GM19372 (cell line): ENCODE results near the gene TRPV3.
"Not testable (repeated sequence)": the region's sequence is repeated elsewhere in the genome, so short reads cannot be mapped to it uniquely, and the experiment has no call there.

Source experiments
- ATAC-seq: cut with Tn5 transposase; IDR thresholded peaks from one replicate; pipeline ENCODE4 v1.9.1; 2021; ENCODE audit warnings: mild to moderate bottlenecking, low read depth, moderate library complexity; ENCODE audit not compliant: unreplicated experiment

Gene TRPV3

DNA sequence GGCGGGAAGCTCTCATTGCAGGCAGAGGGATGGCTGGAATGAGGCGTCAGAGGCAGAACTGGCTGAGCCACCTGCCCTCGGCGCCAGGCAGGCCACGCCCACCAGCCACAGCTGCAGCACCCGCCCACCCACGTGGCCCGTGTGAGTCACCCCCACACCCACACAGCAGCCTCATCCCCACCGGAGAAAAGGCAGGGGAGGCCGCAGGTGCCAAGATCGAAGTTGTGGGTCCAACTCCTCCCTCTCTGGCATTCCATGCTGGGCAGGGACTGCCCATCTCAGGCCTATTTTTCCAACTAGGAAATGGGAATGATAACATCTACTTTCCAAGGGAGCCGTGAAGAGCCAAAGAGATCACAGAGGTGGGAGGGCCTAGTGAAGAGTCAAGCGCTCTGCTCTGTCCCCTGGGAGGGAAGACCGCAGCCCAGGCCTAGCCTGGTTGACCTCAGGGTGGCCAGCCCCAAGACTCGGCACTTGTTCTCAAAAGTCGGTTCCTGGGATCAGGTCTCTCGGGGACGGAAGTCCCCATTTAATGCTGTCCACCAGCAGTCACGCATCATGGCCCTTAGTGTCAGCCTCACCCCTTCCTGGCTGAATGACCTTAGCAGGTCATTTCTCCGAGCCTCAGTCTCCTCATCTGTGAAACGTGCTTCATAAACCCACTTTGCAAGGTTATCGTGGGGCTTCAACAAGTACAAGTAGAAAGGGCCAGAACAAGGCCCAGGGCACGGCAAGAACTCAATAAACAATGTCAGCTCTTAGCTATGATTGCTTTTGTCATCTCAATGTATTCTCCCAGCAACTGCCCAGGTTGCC, at the start of gene TRPV3:
Gene TRPV3 (minus strand): TSS at position 45 of the 816 bp plus-strand sequence. CDS start 2,962 bp downstream, outside the sequence.
- peak; percentile 39 for ATAC-seq

DNA sequence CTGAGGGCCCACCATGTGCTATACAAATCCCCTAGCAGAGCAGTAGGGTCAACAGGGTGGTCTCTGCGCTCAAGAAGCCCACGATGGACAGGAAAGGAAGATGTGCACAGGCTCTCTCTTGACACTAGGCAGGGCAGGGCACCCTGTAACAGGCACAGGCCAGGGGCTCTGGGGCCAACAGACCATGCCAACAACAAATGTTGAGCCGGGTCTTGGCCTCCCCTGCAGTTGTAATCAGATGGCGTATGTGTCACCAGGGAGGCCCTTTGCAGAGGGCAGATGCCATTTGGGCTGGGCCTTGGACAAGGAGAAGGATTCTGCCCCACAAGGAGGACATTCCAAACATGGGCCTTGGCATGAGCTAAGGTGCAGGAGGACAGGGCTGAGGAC, 46.3 kb upstream of the TRPV3 start:
- ATAC-seq = no peak

DNA sequence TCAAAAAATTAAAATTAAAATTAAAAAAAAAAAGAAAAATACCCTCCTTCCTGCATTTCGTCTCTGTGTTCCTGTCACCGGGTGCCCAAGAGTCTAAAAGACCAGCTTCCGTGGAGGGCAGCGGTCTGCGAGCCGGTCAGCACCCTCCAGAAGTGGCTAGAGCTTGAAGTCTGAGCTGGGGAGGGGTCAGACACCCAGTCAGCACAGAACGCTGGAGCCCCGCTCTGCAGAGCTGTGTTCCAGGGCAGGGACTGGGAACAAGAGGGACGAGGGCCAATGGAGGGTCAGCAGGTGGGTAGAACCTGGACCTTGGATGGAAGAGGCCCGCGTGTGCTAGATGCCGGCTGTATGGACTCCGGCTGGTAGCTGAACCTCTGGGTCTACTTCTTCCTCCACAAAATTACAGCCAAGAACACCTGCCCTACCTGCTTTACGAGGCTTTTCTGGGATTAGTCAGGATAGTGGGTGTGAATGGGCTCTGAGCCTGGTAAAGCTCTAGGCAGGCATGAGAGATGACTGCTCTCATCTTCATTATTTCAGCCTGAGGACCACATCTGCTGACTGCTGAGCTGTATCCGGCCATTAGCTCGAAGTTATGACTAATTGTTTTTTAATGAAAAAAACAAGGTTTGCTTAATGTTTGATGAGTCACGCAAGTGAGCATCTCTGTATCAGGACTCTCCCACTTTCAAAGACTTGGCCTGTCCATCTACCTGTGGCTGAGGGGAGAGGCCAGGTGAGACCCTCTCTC, 45.7 kb upstream of the TRPV3 start:
- ATAC-seq = no peak

DNA sequence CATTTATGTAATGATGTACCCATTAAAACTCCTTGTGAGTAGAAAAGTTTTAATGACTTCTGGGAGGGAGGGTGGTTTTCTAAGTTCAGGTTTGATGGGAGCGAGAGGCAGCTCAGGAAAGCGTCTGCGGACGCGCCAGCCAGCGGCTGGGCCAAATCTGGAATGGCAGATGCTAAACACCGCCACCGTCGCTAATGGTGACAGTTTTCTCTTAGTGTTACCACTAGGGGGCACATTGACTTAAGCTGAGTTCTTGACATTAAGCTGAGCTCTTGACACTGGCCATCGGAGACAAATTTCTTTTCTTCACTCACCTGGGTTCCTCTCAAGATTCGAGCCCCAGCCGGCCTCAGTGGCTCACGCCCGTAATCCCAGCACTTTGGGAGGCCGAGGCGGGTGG, 44.9 kb upstream of the TRPV3 start:
- no peak for ATAC-seq

DNA sequence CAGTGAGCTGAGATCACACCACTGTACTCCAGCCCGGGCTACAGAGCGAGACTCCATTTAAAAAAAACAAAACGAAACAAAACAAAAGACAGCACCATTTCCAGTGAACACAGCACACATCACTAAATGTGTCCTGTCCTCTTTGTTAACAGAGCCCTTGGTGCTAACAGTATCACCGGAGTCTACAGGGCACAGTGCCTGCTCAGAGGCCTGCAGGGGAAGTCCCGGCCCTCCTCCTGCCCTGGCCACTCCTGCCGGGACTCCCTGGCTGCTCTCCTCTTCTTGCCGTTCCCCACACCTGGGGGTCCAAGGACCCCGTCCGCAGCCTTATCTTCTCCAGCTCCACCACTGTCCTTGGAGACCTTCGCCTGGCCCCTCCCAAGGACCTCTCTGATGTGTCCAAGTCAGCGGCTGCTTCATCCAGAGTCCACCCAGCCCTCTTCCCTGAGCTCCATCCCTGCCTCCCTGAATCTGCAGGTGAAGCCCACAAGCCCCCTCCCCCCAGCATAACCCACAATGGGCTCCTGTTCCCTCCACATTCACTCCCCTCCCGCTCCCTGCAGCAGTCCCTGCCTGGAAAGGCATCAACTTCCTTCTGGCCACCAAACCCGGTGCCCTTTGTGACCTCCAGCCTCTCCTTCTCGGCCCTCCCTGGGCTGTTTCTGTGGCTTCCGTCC, 43.1 kb upstream of the TRPV3 start:
- ATAC-seq = no peak

DNA sequence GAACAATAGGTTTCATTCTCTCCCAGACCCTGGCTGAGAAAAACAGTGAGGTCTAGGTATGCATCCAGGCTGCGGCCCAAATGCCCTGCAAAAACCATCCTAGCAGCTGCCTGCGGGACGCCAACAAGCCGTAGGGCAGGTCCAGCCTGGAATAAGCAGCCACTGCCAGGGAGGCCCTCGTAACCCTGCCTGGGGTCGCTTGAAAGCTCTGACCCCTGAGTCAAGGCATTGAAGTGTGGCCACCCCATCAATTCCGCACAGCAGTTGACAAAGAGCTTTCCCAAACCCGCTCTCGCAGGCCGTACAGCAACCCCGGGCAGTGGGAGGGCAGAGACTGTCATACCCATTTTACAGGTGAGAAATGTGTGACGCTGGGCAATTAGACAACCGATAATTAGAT, 40.5 kb upstream of the TRPV3 start:
- ATAC-seq = no peak

DNA sequence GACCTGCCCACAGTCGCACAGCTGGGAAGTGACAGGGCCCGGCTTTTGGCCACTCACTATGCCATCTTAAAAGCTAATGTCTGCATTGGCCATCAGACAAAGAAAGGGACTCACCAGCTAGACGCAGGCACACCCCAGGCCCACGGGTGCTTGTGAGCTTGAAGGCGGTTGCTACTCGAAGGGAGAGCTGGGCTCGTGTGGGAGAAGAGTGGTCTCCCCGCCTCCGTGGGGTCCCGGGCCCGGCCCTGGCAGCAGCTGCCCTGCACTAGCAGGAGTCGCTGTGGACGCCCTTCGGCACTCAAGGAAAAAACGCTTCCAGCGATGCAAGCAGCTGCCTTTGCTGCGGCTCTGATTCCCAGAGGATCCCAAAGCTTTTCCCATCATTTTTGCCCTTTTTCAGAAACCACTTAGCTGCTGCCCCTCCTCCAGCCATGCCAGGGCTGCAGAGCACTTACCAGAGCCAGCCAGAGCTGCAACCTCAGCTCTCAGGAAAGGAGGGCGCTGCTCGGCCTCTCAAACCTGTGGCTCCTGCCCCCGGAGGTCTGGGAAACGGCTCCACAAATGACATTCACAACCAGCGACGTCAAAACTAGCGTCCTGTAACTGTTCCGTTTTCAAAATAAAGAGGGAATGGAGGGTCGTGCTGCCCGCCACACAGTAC, 39.3 kb upstream of the TRPV3 start:
- ATAC-seq = no peak

DNA sequence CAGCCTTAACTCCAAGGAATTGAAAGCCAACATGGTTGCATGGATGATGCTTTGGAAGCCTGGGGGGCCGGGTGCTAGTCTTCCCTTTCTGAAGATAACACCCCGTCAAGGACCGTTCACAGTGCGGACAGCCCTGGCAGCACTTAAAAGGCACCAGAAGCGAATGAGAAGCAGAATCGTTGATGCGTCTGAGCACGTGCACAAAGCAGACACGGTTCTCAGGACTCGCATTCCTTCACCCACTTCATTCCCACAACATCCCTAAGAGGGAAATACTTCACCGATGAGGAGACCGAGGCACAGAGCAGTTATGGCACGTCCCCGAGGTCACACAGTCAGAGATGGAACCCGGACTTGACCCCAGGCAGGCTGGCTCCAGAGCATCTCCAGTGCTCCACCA, 37.4 kb upstream of the TRPV3 start:
- ATAC-seq = no peak

DNA sequence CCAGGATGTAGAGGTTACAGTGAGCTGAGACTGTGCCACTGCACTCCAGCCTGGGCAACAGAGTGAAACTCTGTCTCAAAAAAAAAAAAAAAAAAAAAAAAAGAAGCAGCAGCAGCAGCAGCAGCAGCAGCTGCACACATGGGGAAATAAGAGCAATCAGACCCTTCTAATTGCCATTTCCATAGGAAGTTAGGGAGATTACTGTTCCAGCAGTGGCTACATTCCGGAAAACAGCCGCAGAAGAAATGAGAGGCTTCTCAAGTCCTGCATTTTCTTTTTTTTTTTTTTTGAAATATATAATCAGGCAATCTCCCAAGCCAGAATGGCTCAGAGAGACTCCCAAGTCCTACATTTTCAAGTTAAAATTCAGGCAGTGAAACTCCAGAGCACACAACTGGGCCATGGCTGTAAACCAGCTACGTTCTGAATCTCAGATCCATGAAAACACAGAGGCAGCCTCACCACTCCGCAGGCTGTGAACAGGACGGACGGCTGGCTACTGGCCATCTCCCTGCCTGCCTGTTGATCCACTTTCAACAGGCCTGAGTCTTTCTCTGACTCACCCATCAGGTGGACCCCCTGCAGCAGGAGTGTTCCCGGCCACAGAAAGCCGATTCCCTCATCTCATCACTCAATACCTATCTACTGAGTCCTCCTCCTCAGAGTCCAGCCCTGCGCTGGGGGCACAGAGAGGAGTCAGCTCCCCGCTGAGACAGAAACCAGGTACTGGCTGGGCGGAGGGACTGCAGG, 36.6 kb upstream of the TRPV3 start:
- ATAC-seq = no peak

DNA sequence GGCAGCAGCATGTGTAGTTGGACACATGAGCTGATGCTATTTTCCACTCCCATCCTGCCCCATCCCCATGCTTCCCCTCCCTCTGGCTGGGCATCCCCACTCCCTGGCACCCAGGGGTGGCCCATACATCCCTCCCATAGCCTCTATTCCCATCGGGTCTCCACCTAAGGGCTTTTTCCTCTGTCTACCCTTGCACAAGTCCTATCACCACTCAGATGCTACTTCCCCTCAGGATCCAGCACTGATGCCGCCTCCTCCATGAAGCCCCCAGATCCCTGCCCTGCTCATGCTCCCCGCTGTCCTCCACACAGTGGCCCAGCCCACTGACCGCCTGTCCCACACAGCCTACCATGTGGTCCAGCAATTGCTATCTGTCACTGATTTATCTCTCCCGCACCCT, 35.8 kb upstream of the TRPV3 start:
- no peak for ATAC-seq

DNA sequence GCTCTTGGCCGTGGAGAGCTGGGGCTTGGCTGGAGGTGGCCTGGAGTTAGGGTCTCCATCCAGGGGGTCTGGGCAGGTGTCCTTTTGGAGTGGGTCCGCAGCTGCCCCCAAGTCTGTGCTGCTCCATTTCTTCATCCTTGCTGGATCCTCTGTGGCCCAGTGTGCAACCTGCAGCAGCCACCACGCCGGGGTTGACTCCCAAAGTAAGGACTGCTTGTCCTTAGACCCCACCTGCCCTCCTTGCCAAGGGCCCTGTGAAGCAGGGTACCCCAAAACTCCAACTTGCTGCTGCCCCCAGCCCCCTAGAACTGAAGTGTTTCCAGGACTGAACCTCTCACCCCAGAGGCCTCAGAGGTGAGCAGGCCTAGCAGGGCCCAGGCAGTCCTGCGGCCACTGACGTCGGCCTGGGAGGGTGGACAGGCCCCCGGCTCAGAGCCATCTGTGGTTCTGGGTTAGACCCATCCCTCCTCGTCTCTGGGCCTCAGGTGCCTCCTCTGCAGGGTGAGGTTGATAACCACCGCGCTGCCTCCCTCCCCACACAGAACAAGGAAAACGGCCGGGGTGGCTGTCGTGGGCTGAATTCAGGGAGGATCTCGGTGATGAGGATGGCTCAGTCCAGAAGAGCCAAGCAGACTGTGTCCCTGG, 34.7 kb upstream of the TRPV3 start:
- no peak for ATAC-seq

DNA sequence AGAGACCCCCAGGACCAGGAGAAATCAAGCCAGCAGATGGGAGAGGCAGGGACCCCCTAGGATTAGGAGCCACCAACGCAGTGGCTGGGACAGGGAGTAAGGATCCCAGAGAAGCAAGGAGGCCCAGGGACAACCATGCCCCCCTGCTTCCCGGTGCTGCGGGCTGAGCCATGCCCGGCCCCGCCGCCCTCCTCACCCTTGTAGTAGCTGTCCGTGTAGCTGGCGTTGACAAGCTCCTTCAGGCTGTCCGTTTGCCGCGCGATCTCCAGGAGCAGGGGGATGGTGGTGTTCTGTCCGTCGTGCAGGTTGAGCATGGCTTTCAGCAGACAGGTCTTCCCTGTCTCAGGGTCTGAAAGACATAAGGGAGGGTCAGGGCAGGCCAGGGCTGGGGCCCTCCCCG, 33.2 kb upstream of the TRPV3 start:
- no peak for ATAC-seq

DNA sequence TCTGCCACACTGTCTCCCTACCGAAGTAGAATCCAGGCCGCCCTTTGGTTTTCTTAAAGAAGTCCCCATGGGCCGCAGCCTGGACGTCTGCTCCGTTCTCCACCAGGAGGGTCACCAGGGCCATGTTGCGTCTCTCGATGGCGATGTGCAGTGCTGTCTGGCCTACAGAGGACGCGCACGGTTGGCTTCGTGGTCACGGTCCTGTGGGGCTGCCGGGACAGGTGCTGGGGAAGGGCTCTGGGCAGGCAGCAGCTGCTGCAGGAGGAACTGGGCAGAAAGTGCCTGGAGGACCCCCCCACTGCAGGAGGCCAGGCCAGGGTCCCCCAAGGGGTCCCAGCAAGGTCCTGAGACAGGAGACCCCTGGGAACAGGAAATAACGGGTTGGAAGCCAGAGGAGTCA, 32.6 kb upstream of the TRPV3 start:
- ATAC-seq = no peak

DNA sequence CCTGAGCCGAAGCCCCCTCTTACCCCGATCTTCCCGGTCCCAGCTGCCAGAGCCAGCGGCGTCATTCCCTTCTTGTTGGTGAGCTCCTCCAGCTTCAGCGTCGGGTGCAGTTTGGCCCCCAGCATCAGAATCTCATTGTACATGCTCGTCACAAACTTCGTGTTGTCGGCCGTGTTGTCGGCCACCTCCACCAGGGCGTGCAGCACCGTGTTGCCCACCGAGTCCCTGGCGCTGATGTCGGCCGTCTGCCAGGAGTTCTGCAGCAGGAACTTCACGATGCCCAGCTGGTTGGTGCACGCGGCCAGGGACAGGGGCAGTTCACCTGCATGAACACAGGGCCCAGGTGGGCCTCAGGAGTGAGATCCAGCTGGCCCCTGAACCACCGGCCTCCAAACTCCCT, 32.2 kb upstream of the TRPV3 start:
- ATAC-seq = no peak

DNA sequence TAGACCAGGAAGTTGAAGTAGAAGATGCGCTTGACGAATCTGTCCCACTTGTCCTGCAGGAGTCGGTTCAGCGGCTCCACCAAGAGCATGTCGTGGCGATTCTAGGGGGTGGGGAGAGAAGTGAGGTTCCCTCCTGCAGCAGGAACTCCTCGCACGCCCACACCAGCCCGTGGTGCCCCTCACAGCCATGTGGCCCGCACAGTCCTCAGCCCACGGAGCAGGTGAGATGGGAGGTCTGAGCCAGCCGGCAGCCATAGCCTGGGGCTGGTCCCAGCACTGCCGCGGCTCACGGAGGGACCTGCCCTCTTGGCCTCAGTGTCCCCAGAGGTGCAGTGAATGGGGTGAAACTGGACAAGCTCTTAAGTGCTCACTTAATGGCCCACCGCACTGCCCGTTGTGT, 28.2 kb upstream of the TRPV3 start:
- ATAC-seq = no peak

DNA sequence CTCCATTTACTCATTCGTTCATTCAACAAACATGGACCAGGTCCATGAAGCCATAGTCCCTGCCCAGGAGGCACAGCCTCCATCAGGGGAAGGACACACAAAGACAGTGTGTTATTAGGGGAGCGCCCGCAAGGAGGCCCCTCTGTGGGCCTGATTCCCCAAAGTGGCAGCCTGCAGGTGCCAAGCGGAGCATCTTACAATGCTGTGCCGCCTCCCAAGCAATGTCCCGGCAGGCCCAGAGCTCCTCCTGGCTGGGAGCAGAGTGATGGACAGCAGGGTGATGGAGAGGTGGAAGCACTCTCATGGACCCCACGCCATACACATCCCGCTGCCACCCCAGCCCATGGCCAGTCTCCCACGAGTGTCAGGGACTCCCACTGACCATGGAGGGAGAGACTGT, 25.8 kb upstream of the TRPV3 start:
- no peak for ATAC-seq

DNA sequence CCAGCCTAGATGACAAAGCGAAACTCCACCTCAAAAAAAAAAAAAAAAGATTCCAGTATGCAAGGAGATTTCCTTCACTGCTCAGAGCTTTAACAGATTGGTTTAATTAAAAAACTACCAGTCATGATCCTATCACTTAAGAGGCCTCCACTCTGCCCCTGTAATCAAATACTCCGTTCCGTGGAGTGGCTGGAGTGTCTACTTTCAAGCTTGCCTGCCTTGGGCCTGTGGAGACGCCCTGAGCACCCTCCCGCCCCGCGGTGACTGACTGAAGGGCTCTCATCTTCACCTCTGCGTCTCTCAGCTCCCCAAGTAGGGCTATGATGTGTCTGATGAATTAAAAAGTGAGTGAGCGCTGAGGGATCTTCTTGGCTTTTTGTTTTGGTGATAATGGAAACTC, 25.3 kb upstream of the TRPV3 start:
- no peak for ATAC-seq

DNA sequence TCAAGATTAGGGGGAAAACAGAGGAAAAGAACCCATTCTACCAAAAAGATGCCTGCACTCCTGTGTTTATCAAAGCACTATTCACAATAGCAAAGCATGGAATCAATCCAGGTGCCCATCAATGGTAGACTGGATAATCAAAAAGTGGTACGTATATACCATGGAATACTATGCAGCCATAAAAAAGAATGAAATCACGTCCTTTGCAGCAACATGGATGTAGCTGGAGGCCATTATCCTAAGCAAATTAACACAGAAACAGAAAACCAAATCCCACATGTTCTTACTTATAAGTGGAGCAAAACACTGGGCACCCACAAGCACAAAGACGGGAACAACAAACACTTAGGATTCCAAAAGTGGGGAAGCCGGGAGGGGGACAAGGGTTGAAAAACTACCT, 21.1 kb upstream of the TRPV3 start:
- ATAC-seq = not testable (repeated sequence)

DNA sequence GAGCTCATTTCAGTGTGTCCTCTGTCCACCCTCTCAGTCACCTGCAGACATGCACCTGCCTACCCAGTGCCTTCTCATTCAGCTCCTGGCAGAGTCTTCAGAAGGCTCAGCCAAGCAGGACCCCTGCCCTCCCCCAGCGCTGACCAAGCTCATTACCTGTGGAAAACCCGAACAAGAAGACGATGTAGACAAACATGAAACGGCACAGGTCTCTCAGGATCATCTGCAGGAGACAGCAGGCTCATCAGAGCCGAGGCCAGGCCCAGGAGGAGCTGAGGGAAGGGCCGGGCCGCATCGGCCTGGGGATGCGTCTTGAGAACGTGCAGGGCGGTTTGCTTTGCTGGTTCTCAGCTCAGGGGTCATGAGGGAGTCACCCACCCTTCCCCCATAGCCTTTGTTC, 19.4 kb upstream of the TRPV3 start:
- no peak for ATAC-seq

DNA sequence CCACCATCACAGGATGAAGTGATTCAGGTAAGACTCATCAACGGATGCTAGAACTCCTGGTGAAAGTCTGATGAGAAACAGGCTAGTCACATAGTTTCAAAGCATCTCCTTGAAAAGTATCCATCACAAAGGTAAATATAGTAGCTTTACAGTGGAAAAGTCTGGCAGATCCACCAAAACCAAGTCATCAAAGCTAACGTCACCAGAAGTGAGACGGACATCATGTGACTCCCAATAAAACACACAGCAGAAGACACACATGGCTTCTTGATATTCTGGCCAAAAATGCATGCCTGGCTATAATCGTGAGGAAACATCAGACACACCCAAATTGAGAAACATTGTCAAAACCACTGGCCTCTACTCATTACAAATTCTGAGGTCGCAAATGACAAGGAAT, 17.9 kb upstream of the TRPV3 start:
- no peak for ATAC-seq
